ENCODE data around the gene RHBDL3. TPM values are rescaled to one million over a fixed set of nuclear protein-coding genes. Genes with fewer than 3 reads are reported as not detected.
"Not testable (repeated sequence)": the region's sequence is repeated elsewhere in the genome, so short reads cannot be mapped to it uniquely, and the experiment has no call there.

RHBDL3 gene
- total RNA-seq, 1 experiment from 2014 or later: not detected

DNA sequence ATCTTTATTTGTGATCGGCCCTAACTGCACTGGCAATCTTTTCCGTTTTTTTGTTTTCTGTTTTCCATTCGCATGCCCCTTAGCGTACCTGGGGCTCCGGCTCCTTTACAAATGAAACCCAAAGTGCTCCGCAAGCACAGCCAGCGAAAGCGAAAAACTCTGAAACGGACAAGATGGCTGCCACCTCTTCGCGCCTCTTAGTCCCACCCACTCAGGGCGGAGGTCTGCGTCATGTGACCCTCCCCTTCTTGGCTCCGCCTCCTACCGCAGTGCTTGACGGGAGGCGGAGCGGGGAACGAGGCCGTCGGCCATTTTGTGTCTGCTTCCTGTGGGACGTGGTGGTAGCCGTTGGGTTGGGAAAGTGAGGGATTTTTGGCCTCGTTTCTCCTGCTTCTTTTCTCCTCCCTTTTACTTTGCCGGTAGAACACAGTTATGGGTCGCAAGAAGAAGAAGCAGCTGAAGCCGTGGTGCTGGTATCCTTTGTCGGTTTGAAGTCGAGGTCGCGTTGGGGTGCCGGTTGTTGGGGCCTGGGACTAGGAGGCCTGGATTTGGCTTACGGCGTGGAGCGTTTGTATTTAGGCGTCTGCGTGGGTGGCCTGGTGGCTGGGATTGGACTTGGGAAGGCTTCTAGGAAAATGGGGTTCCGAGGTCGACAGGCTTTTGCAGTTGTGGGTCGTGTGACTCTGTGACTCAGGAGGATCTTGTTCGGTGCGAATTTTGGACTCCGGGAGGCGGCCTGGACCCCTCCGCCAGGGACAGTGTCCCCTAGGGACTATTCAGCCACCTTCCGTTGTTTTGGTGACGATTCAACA is 84.4 kb downstream of the RHBDL3 start, which contains the start of gene ZNF207:
Gene ZNF207 (plus strand): TSS at position 304 of the 812 bp plus-strand sequence. CDS start 129 bp downstream, at position 433.
- no peaks in the 10 kb centered on the region for H3K9me3 Mint-ChIP-seq (ENCODE audit: unreplicated experiment)
- peaks cover 13% of the 10 kb centered on the region for H3K4me1 Mint-ChIP-seq (ENCODE audit: insufficient read depth, unreplicated experiment)
- peak within 1 kb of the TSS; percentile 99 for H3K4me3 Mint-ChIP-seq (ENCODE audit: unreplicated experiment)
- DNase-seq (ENCODE audit: unreplicated experiment): peak; percentile 97
- POLR2A ChIA-PET: interaction anchor here (0.6 to 3.3 kb wide), 14 partner anchors 9 to 611 kb away, joined by 3 to 56 read pairs (median 4); partner anchors contain the start of genes C17orf75 and PSMD11
- TF ChIP-seq CTCF (IDR thresholded peaks at IDR 0.05; ENCODE audit: unreplicated experiment): no peak
- intact Hi-C loops (cut with micrococcal nuclease): loop anchor here (10.0 kb wide), 1 partner anchor 95 kb away; the partner anchor contains the start of gene PSMD11
- peaks cover 49% of the 10 kb centered on the region for H3K36me3 Mint-ChIP-seq (ENCODE audit: insufficient read depth, unreplicated experiment)
- TSS peak; percentile 81 for BruUV-seq (replicated peaks)
- no peaks in the 10 kb centered on the region for H3K27me3 Mint-ChIP-seq (ENCODE audit: insufficient read depth, unreplicated experiment)
- CTCF ChIA-PET: interaction anchor here (0.6 kb wide), 1 partner anchor 1031 kb away, joined by 3 read pairs; no protein-coding TSS in a partner anchor
- peak within 1 kb of the TSS; percentile 100 for H3K27ac Mint-ChIP-seq (ENCODE audit: low read depth, unreplicated experiment)

DNA sequence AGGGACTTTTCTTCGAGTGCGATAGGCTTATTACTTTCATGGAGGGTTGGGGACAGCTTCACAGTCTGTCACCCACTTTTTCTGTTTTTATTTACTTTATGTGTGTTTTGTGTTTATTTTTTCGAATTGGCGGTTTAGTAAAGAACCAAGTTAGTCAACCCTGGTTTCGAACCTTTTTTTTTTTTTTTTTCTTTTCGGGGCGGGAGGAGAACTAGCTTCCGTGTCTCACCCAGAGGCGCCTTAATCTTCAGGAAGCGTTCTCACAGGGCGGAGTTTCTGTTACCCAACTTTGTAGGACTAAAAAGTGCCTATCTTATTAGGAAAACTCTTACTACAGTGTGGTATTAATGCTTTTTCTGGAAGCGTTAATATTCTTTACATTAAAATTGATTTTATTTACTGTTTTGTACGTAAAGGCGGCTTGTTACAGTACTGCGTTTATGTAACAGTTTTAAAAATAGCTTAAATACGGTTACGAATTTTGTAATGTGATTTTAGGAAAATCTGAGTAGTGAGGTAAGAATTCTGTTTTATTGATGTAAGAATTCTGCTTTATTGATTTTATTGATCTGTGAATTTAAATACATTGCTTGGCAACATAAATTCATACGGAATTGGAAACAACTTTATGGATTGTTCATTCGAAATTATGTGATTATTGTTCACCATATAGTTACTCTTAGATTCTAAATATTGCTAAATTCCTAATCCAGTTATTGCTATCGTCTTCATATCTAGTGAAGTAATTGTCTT is 85.2 kb downstream of the RHBDL3 start:
- peak overlapping the region; percentile 100 for H3K27ac Mint-ChIP-seq (ENCODE audit: low read depth, unreplicated experiment)
- intact Hi-C loops (cut with micrococcal nuclease): loop anchor here (10.0 kb wide), 1 partner anchor 94 kb away; the partner anchor contains the start of gene PSMD11
- DNase-seq (ENCODE audit: unreplicated experiment): peak; percentile 73
- TF ChIP-seq CTCF (IDR thresholded peaks at IDR 0.05; ENCODE audit: unreplicated experiment): no peak
- no TSS peak for BruUV-seq (replicated peaks)
- no peaks in the 10 kb centered on the region for H3K27me3 Mint-ChIP-seq (ENCODE audit: insufficient read depth, unreplicated experiment)
- no peaks in the 10 kb centered on the region for H3K9me3 Mint-ChIP-seq (ENCODE audit: unreplicated experiment)
- POLR2A ChIA-PET: interaction anchor here (0.6 to 3.3 kb wide), 18 partner anchors 9 to 610 kb away, joined by 3 to 56 read pairs (median 4); partner anchors contain the start of genes C17orf75, PSMD11 and UTP6
- CTCF ChIA-PET: interaction anchor here (0.6 to 1.1 kb wide), 4 partner anchors 20 to 1031 kb away, joined by 3 to 4 read pairs (median 3); no protein-coding TSS in a partner anchor
- H3K4me3 Mint-ChIP-seq (ENCODE audit: unreplicated experiment): peak overlapping the region; percentile 99
- H3K36me3 Mint-ChIP-seq (ENCODE audit: insufficient read depth, unreplicated experiment): peaks cover 57% of the 10 kb centered on the region
- peaks cover 20% of the 10 kb centered on the region for H3K4me1 Mint-ChIP-seq (ENCODE audit: insufficient read depth, unreplicated experiment)

DNA sequence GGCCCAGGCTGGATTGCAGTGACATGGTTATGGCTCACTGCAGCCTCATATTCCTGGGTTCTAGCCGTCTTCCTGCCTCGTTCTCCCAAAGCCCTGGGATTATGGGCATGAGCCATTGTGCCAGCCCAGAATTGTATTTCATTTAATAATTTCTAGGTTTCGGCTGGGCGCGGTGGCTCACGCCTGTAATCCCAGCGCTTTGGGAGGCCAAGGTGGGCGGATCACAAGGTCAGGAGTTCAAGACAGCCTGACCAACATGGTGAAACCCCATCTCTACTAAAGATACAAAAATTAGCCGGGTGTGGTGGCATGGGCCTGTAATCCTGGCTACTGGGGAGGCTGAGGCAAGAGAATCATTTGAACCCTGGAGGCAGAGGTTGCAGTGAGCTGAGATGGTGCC is 87.1 kb downstream of the RHBDL3 start:
- H3K9me3 Mint-ChIP-seq (ENCODE audit: unreplicated experiment); H3K27me3 Mint-ChIP-seq (ENCODE audit: insufficient read depth, unreplicated experiment); H3K27ac Mint-ChIP-seq (ENCODE audit: low read depth, unreplicated experiment); BruUV-seq (replicated peaks); DNase-seq (ENCODE audit: unreplicated experiment): not testable (repeated sequence)
- Mint-ChIP-seq H3K4me3 (ENCODE audit: unreplicated experiment) (peak overlapping the region; percentile 99), H3K36me3 (ENCODE audit: insufficient read depth, unreplicated experiment) (peaks cover 72% of the 10 kb centered on the region), H3K4me1 (ENCODE audit: insufficient read depth, unreplicated experiment) (peaks cover 28% of the 10 kb centered on the region)
- intact Hi-C loops (cut with micrococcal nuclease): loop anchor here (10.0 kb wide), 1 partner anchor 92 kb away; the partner anchor contains the start of gene PSMD11
- ChIA-PET CTCF (interaction anchor here (1.0 kb wide), 1 partner anchor 26 kb away, joined by 3 read pairs; no protein-coding TSS in a partner anchor), POLR2A (interaction anchor here (0.5 to 3.3 kb wide), 2 partner anchors 12 to 344 kb away, joined by 3 to 56 read pairs; partner anchors contain the start of gene C17orf75)

DNA sequence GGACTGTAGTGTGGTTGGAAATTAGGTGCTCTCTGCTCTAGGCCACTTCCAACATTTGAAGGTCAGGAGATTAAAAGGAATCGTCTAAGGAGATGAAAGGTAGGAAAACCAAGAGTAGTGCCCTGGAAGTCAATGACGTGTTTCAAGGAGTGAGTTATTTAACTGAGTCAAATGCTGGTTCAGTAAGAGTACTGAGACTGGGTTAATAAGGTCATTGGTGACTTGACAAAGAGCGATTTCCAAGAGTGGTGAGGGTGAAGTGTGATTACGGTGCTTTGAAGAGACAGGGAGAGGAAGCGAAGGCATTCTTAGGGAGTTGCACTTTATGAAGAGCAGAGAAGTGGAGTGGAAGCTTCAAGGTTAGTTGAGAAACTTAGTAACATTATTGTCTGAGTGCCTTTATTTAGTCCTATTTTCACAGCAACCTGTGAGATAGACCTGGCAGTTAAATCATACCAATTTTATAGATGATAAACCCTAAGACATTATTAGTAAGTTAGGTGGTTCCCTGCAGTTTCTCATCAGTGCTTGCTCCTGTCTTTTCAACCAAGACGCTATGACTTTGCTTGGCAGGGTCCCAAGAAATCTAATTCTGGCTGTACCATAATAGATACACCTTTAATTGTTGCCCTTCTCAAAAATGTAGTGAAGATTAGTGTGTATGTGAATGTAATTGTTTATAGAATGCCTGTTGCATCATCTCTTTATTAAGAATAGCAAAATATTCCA is 90.2 kb downstream of the RHBDL3 start:
- Mint-ChIP-seq H3K9me3 (ENCODE audit: unreplicated experiment) (no peaks in the 10 kb centered on the region), H3K36me3 (ENCODE audit: insufficient read depth, unreplicated experiment) (peaks cover 88% of the 10 kb centered on the region), H3K27ac (ENCODE audit: low read depth, unreplicated experiment) (peak overlapping the region; percentile 0), H3K4me1 (ENCODE audit: insufficient read depth, unreplicated experiment) (peaks cover 32% of the 10 kb centered on the region), H3K4me3 (ENCODE audit: unreplicated experiment) (peak overlapping the region; percentile 28), H3K27me3 (ENCODE audit: insufficient read depth, unreplicated experiment) (no peaks in the 10 kb centered on the region)
- ChIA-PET POLR2A (interaction anchor here (0.6 to 0.9 kb wide), 4 partner anchors 10 to 38 kb away, joined by 3 to 4 read pairs (median 4); partner anchors contain the start of gene C17orf75), CTCF (no interaction called here)
- no peak for TF ChIP-seq CTCF (IDR thresholded peaks at IDR 0.05; ENCODE audit: unreplicated experiment)
- intact Hi-C loops (cut with micrococcal nuclease): loop anchor here (10.0 kb wide), 1 partner anchor 89 kb away; the partner anchor contains the start of gene PSMD11
- peak; percentile 55 for DNase-seq (ENCODE audit: unreplicated experiment)
- no TSS peak for BruUV-seq (replicated peaks)
